Stomach smooth muscle (tissue), 2 donors: ENCODE data around the gene PGLYRP3.
"Not testable (repeated sequence)": the region's sequence is repeated elsewhere in the genome, so short reads cannot be mapped to it uniquely, and the experiment has no call there.

ENCODE experiments used
- H3K27ac ChIP-seq: one replicate; pipeline ENCODE4 v1.7.0; 2013; ENCODE audit warnings: mild to moderate bottlenecking, low read length, inconsistent platforms
- H3K27me3 ChIP-seq, 2 donors: one replicate each; pipeline ENCODE4 v1.7.0; 2013; ENCODE audit warnings: low read length in 2 of 2; ENCODE audit not compliant: insufficient read depth in 2 of 2, control insufficient read depth in 1 of 2
- H3K36me3 ChIP-seq, 2 donors: one replicate each; pipeline ENCODE4 v1.7.0; 2013; ENCODE audit warnings: low read length in 2 of 2; ENCODE audit not compliant: control insufficient read depth in 2 of 2, insufficient read depth in 2 of 2
- H3K4me1 ChIP-seq: one replicate; pipeline ENCODE4 v1.7.0; 2013; ENCODE audit warnings: low read length; ENCODE audit not compliant: control insufficient read depth, insufficient read depth
- H3K4me3 ChIP-seq, 2 donors: one replicate each; pipeline ENCODE4 v1.7.0; 2013; ENCODE audit warnings: low read length in 2 of 2
- H3K9ac ChIP-seq, 2 donors: one replicate each; pipeline ENCODE4 v1.7.0; 2013; ENCODE audit warnings: low read length in 2 of 2, mild to moderate bottlenecking in 1 of 2
- H3K9me3 ChIP-seq, 2 donors: one replicate each; pipeline ENCODE4 v1.7.0; 2013; ENCODE audit warnings: low read length in 2 of 2; ENCODE audit not compliant: control insufficient read depth in 2 of 2
- donor health status: healthy.
- donor health status: Pancreatic carcinoma.

PGLYRP3 gene

GRCh38 chr1:153347049-153347448 is 34.3 kb upstream of the PGLYRP3 start:
- H3K9ac ChIP-seq, H3K4me1 ChIP-seq, H3K27ac ChIP-seq, H3K36me3 ChIP-seq, H3K9me3 ChIP-seq, H3K4me3 ChIP-seq: not testable (repeated sequence)
- peaks cover 4 to 17% of the 10 kb centered on the region in 2 donors for H3K27me3 ChIP-seq

GRCh38 chr1:153346077-153346723 is 33.4 kb upstream of the PGLYRP3 start:
- no peaks in the 10 kb centered on the region for H3K4me1 ChIP-seq
- H3K27ac ChIP-seq: no peak overlapping the region
- no peak overlapping the region for H3K9ac ChIP-seq
- H3K4me3 ChIP-seq: no peak overlapping the region
- H3K9me3 ChIP-seq: no peaks in the 10 kb centered on the region
- no peaks in the 10 kb centered on the region for H3K36me3 ChIP-seq
- peaks cover 4 to 17% of the 10 kb centered on the region in 2 donors for H3K27me3 ChIP-seq

GRCh38 chr1:153345187-153346076 is 32.7 kb upstream of the PGLYRP3 start:
- Histone ChIP-seq H3K4me3 (no peak overlapping the region), H3K9ac (no peak overlapping the region), H3K4me1 (no peaks in the 10 kb centered on the region), H3K9me3 (no peaks in the 10 kb centered on the region), H3K36me3 (no peaks in the 10 kb centered on the region), H3K27ac (no peak overlapping the region), H3K27me3 (peaks cover 4 to 17% of the 10 kb centered on the region in 2 donors)

- Histone ChIP-seq H3K27ac (no peak overlapping the region), H3K4me1 (no peaks in the 10 kb centered on the region), H3K4me3 (no peak overlapping the region), H3K27me3 (peaks cover 8 to 15% of the 10 kb centered on the region in 2 donors), H3K9me3 (no peaks in the 10 kb centered on the region), H3K9ac (no peak overlapping the region), H3K36me3 (no peaks in the 10 kb centered on the region)
Observed at GRCh38 chr1:153344718-153345025, 31.9 kb upstream of the PGLYRP3 start.

- H3K27me3 ChIP-seq: peaks cover 6 to 15% of the 10 kb centered on the region in 2 donors
- no peaks in the 10 kb centered on the region for H3K36me3 ChIP-seq
- no peaks in the 10 kb centered on the region for H3K9me3 ChIP-seq
- H3K4me1 ChIP-seq: no peaks in the 10 kb centered on the region
- no peak overlapping the region for H3K4me3 ChIP-seq
- H3K27ac ChIP-seq: no peak overlapping the region
- no peak overlapping the region for H3K9ac ChIP-seq
Observed at GRCh38 chr1:153343811-153344717, 31.3 kb upstream of the PGLYRP3 start.

GRCh38 chr1:153343040-153343681 is 30.4 kb upstream of the PGLYRP3 start:
- no peak overlapping the region for H3K4me3 ChIP-seq
- no peaks in the 10 kb centered on the region for H3K4me1 ChIP-seq
- no peak overlapping the region for H3K27ac ChIP-seq
- peaks cover 4 to 11% of the 10 kb centered on the region in 2 donors for H3K27me3 ChIP-seq
- no peak overlapping the region for H3K9ac ChIP-seq
- H3K36me3 ChIP-seq: no peaks in the 10 kb centered on the region
- no peaks in the 10 kb centered on the region for H3K9me3 ChIP-seq

GRCh38 chr1:153342178-153342577 is 29.4 kb upstream of the PGLYRP3 start:
- Histone ChIP-seq H3K36me3 (no peaks in the 10 kb centered on the region), H3K4me1 (no peaks in the 10 kb centered on the region), H3K9me3 (peaks cover 0 to under 1% of the 10 kb centered on the region in 2 donors), H3K9ac (no peak overlapping the region), H3K27me3 (peaks cover 4 to 7% of the 10 kb centered on the region in 2 donors), H3K27ac (no peak overlapping the region), H3K4me3 (no peak overlapping the region)

GRCh38 chr1:153341431-153341934 is 28.7 kb upstream of the PGLYRP3 start:
- H3K27me3 ChIP-seq: peaks cover 4 to 7% of the 10 kb centered on the region in 2 donors
- peaks cover 0 to 3% of the 10 kb centered on the region in 2 donors for H3K9me3 ChIP-seq
- no peak overlapping the region for H3K9ac ChIP-seq

GRCh38 chr1:153340356-153340755 is 27.6 kb upstream of the PGLYRP3 start:
- no peak overlapping the region for H3K9ac ChIP-seq
- H3K4me3 ChIP-seq: no peak overlapping the region
- no peak overlapping the region for H3K27ac ChIP-seq
- no peaks in the 10 kb centered on the region for H3K36me3 ChIP-seq
- peaks cover 4 to 5% of the 10 kb centered on the region in 2 donors for H3K27me3 ChIP-seq
- no peaks in the 10 kb centered on the region for H3K4me1 ChIP-seq
- peaks cover 0 to 3% of the 10 kb centered on the region in 2 donors for H3K9me3 ChIP-seq

More at GRCh38 chr1:153341431-153341934, 28.7 kb upstream of the PGLYRP3 start:
- Histone ChIP-seq H3K27ac (no peak overlapping the region), H3K4me1 (no peaks in the 10 kb centered on the region), H3K4me3 (no peak overlapping the region), H3K36me3 (no peaks in the 10 kb centered on the region)

- Histone ChIP-seq H3K9ac (no peak overlapping the region), H3K27me3 (peaks cover 2 to 4% of the 10 kb centered on the region in 2 donors), H3K27ac (no peak overlapping the region), H3K9me3 (peaks cover 0 to 3% of the 10 kb centered on the region in 2 donors), H3K4me3 (no peak overlapping the region), H3K4me1 (no peaks in the 10 kb centered on the region), H3K36me3 (no peaks in the 10 kb centered on the region)
Observed at GRCh38 chr1:153339802-153340201, 27.1 kb upstream of the PGLYRP3 start.
